Common myeloid progenitor, CD34-positive (primary cell): ENCODE results near the gene IFNL3.
A peak's percentile ranks its signal among the peaks of the same experiment; 100 is the strongest.

Experiments used
- CTCF ChIA-PET: fragments of 350-600 bp; sonication (Branson Sonifier 250); formaldehyde crosslinking; loops from one replicate; lab custom pipeline; 2021; ENCODE audit warnings: antibody characterized with exemption; lab: Charles Lee
- POLR2A ChIA-PET: fragments of 350-600 bp; sonication (Branson Sonifier 250); formaldehyde crosslinking; loops from one replicate; lab custom pipeline; 2021; ENCODE audit warnings: antibody characterized with exemption; lab: Charles Lee
- DNase-seq, 3 donors: peaks; one replicate each; pipeline versions ENCODE4 v3.0.0 to v3.0.0-alpha.2; 2013
- H3K27ac ChIP-seq, 2 experiments: 1 replicate in 1 of 2; 2 replicates in 1 of 2; pipeline ENCODE4 v1.7.0; 2013; ENCODE audit warnings: inconsistent platforms in 2 of 2, low read length in 2 of 2, mild to moderate bottlenecking in 2 of 2, low read depth in 1 of 2, moderate library complexity in 1 of 2; ENCODE audit not compliant: severe bottlenecking in 2 of 2, insufficient read depth in 1 of 2, poor library complexity in 1 of 2
- H3K27me3 ChIP-seq, 5 experiments: replicated peaks in 2 of 5; 1 replicate in 3 of 5; 2 replicates in 2 of 5; pipeline versions ENCODE4 v1.6.1 to v1.7.0; 2013; ENCODE audit warnings: low read length in 4 of 5, mild to moderate bottlenecking in 2 of 5, moderate library complexity in 2 of 5, inconsistent platforms in 1 of 5; ENCODE audit not compliant: insufficient read depth in 5 of 5, control insufficient read depth in 4 of 5
- H3K36me3 ChIP-seq, 4 experiments: 1 replicate in 2 of 4; 2 replicates in 2 of 4; pipeline versions ENCODE4 v1.6.1 to v1.7.0; 2013; ENCODE audit warnings: low read length in 3 of 4, control low read depth in 1 of 4, mild to moderate bottlenecking in 1 of 4; ENCODE audit not compliant: control insufficient read depth in 4 of 4, insufficient read depth in 4 of 4
- H3K4me1 ChIP-seq, 4 experiments: 1 replicate in 3 of 4; 2 replicates in 1 of 4; pipeline versions ENCODE4 v1.6.1 to v1.7.1; 2013; ENCODE audit warnings: low read length in 3 of 4, mild to moderate bottlenecking in 3 of 4, control low read depth in 1 of 4, inconsistent platforms in 1 of 4, moderate library complexity in 1 of 4; ENCODE audit not compliant: control insufficient read depth in 4 of 4, insufficient read depth in 4 of 4; ENCODE audit errors: control extremely low read depth in 1 of 4
- H3K4me3 ChIP-seq, 7 experiments: 1 replicate in 4 of 7; 2 replicates in 3 of 7; pipeline versions ENCODE4 v1.5.1 to v1.7.0; 2013; ENCODE audit warnings: mild to moderate bottlenecking in 7 of 7, low read length in 6 of 7, moderate library complexity in 6 of 7, inconsistent platforms in 2 of 7, low read depth in 2 of 7, control low read depth in 1 of 7; ENCODE audit not compliant: insufficient read depth in 4 of 7, control insufficient read depth in 1 of 7; ENCODE audit errors: extremely low read depth in 1 of 7
- H3K9me3 ChIP-seq, 5 experiments: 1 replicate in 4 of 5; 2 replicates in 1 of 5; pipeline versions ENCODE4 v1.6.1 to v1.7.1; 2013; ENCODE audit warnings: low read length in 4 of 5, mild to moderate bottlenecking in 2 of 5, inconsistent platforms in 1 of 5, low read depth in 1 of 5, moderate library complexity in 1 of 5; ENCODE audit not compliant: control insufficient read depth in 4 of 5, insufficient read depth in 2 of 5; ENCODE audit errors: control extremely low read depth in 1 of 5
- WGBS: methylation state at CpG from one replicate; pipeline ENCODE4 v1.1.5; 2013; ENCODE audit not compliant: insufficient coverage; 5-methylcytosine and 5-hydroxymethylcytosine counted together

The IFNL3 gene

DNA sequence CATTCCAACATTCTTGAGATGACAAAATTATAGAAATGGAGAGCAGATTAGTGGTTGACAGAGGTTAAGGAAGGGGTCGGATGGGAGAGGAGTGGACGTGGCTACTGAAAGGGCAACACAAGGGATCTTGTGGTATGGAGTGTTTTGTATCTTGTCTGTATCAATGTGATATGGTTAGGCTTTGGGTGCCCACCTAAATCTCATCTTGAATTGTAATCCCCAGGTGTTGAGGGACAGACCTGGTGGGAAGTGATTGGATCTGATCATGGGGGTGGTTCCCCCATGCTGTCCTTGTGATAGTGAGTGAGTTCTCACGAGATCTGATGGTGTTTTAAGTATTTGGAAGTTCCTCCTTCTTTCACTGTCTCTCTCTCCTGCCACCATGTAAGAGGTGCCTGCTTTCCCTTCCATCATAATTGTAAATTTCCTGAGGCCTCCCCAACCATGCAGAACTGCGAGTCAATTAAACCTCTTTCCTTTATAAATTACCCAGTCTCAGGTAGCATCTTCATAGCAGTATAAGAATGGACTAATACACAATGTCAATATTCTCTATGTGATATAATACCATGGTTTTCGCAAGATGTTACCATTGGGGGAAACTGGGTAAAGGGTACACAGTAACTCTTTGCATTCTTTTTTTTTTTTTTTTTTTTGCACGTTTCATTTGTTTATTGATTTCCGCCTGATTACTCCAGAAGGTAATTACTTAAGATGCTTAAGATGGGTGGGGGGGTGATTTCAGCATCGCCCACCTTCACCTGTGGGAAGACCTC, 8.8 kb upstream of the IFNL3 start:
- Histone ChIP-seq H3K27me3 (no peaks in the 10 kb centered on the region), H3K36me3 (no peaks in the 10 kb centered on the region), H3K4me1 (peaks cover 8 to 57% (median 30%) of the 10 kb centered on the region in 4 experiments), H3K9me3 (no peaks in the 10 kb centered on the region), H3K4me3 (peak overlapping the region in 1 of 7 experiments; percentile 1), H3K27ac (no peak overlapping the region)
- WGBS = 93% methylated on average over 5 of the region's 8 CpGs
- ChIA-PET POLR2A (no interaction called here), CTCF (interaction anchor here (0.7 to 1.1 kb wide), 2 partner anchors 74 to 137 kb away, joined by 3 to 4 read pairs; partner anchors contain the start of genes MED29 and PAF1)
- no peak for DNase-seq

- Histone ChIP-seq H3K36me3 (no peaks in the 10 kb centered on the region), H3K9me3 (no peaks in the 10 kb centered on the region), H3K4me1 (peaks cover 8 to 62% (median 36%) of the 10 kb centered on the region in 4 experiments), H3K27ac (peak overlapping the region in 1 of 2 experiments; percentile 12), H3K27me3 (peaks cover 0 to 2% (median 0%) of the 10 kb centered on the region in 5 experiments), H3K4me3 (peak overlapping the region in 1 of 7 experiments; percentile 6)
- DNase-seq = peak; percentile 90 to 99 (median 98)
- ChIA-PET CTCF (interaction anchor here (0.7 kb wide), 1 partner anchor 130 kb away, joined by 3 read pairs; no protein-coding TSS in a partner anchor), POLR2A (no interaction called here)
- 0% methylated on average over 1 of the region's 3 CpGs for WGBS
Measured at GRCh38 chr19:39252458-39252857, 7.7 kb upstream of the IFNL3 start.

DNA sequence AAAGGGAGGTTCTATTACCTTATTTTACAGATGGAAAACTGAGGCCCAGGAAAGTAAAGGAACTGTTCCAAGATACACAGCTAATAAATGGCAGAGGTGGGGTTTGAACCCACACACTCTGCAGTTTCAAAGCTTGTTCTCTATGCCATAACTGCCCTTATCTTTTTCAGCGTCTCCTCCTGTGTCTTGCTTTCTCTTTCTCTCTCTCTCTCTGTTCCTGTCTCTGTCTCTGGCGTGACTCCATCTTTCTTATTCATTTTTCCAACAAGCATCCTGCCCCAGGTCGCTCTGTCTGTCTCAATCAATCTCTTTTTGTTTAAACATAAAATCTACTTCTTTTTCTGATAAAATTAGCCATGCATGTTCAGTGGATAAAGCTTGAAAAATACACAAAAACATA, 7.0 kb upstream of the IFNL3 start:
- Histone ChIP-seq H3K4me3 (no peak overlapping the region), H3K36me3 (no peaks in the 10 kb centered on the region), H3K27me3 (peaks cover 0 to 2% (median 0%) of the 10 kb centered on the region in 5 experiments), H3K9me3 (no peaks in the 10 kb centered on the region), H3K27ac (no peak overlapping the region), H3K4me1 (peaks cover 8 to 68% (median 42%) of the 10 kb centered on the region in 4 experiments)
- WGBS = 6% methylated on average over 2 of the region's 3 CpGs
- peak in 2 of 3 donors; percentile 57 to 60 for DNase-seq
- CTCF ChIA-PET = interaction anchor here (0.7 to 1.6 kb wide), 2 partner anchors 23 to 130 kb away, joined by 3 to 5 read pairs; no protein-coding TSS in a partner anchor
- POLR2A ChIA-PET = no interaction called here

DNA sequence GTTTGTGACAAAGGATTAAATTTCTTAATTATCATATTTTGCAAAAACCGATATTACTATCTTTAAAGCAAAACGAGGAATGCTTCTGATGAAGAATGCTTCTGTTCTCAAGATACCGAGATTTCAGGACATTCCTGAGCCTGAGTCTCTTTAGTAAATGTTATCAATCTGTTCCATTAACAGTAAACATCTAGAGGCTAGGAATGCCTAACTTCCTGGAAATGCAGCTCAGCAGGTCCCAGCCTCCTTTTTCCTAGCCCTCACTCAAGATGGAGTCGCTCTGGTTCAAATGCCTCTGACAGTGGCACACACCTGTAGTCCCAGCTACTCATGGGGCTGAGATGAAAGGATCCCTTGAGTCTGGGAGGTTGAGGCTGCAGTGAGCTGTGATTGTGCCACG, 6.3 kb upstream of the IFNL3 start:
- 94% methylated on average over 4 of the region's 5 CpGs for WGBS
- no peaks in the 10 kb centered on the region for H3K36me3 ChIP-seq
- ChIA-PET POLR2A (no interaction called here), CTCF (interaction anchor here (1.6 kb wide), 1 partner anchor 22 kb away, joined by 5 read pairs; no protein-coding TSS in a partner anchor)
- no peak overlapping the region for H3K27ac ChIP-seq
- peaks cover 8 to 69% (median 43%) of the 10 kb centered on the region in 4 experiments for H3K4me1 ChIP-seq
- peaks cover 0 to 2% (median 0%) of the 10 kb centered on the region in 5 experiments for H3K27me3 ChIP-seq
- no peak overlapping the region for H3K4me3 ChIP-seq
- no peak for DNase-seq
- H3K9me3 ChIP-seq = no peaks in the 10 kb centered on the region

DNA sequence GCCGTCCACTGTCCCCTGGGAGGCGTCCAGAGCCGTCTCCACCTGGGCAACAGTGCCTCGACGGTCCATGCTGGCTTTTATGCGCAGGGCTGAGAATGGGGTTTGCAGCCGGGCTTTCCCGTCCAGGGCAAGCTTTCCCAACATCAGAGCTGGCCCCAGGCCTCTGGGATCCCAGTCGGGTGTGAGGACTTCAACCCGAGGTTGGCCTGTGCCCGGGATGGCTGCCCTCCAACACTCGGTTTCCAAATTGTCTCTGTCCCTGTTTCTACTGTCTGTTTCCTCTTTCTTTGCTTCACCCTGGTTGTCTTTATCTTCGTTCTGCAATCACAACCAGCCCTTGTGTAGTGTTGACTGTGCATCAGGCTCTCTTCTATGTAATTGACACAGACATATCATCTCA, 4.0 kb upstream of the IFNL3 start, which contains the start of gene IFNL4:
IFNL4 (minus strand) TSS at position 51 of the 400 bp plus-strand sequence.
- peaks cover 0 to 2% (median 0%) of the 10 kb centered on the region in 5 experiments for H3K27me3 ChIP-seq

GRCh38 chr19:39247701-39248664, 3.2 kb upstream of the IFNL3 start:
- Histone ChIP-seq H3K9me3 (no peaks in the 10 kb centered on the region), H3K27ac (no peak overlapping the region), H3K4me1 (peaks cover 1 to 47% (median 32%) of the 10 kb centered on the region in 4 experiments), H3K36me3 (no peaks in the 10 kb centered on the region), H3K4me3 (peak overlapping the region in 2 of 7 experiments; percentile 36 to 48), H3K27me3 (peaks cover 0 to 2% (median 0%) of the 10 kb centered on the region in 5 experiments)
- peak in 2 of 3 donors; percentile 36 to 53 for DNase-seq
- POLR2A ChIA-PET = no interaction called here
- 42% methylated on average over 92 of the region's 92 CpGs for WGBS
- CTCF ChIA-PET = interaction anchor here (0.9 to 1.2 kb wide), 4 partner anchors 11 to 79 kb away, joined by 3 to 5 read pairs (median 4); no protein-coding TSS in a partner anchor

More for the DNA sequence above, 4.0 kb upstream of the IFNL3 start, which contains the start of gene IFNL4:
- Histone ChIP-seq H3K36me3 (no peaks in the 10 kb centered on the region), H3K9me3 (no peaks in the 10 kb centered on the region), H3K4me1 (peaks cover 8 to 55% (median 40%) of the 10 kb centered on the region in 4 experiments), H3K27ac (no peak within 1 kb of the TSS), H3K4me3 (peak within 1 kb of the TSS in 2 of 7 experiments; percentile 36 to 48)
- POLR2A ChIA-PET = no interaction called here
- peak in 1 of 3 donors; percentile 34 for DNase-seq
- CTCF ChIA-PET = interaction anchor here (0.9 kb wide), 1 partner anchor 139 kb away, joined by 3 read pairs; no protein-coding TSS in a partner anchor
- WGBS = 86% methylated on average over 11 of the region's 13 CpGs
